ENCODE measurements around the gene MAP3K5.

MAP3K5 gene

GRCh38 chr6:136539967-136540652, 252.2 kb downstream of the MAP3K5 start:
- ChIA-PET POLR2A (ENCODE audit: low non-redundant PET) (interaction anchor here (0.6 kb wide), 1 partner anchor 1269 kb away, joined by 3 read pairs; no protein-coding TSS in a partner anchor), CTCF (interaction anchor here (0.5 kb wide), 1 partner anchor 554 kb away, joined by 3 read pairs; no protein-coding TSS in a partner anchor)
- no peak overlapping the region for H3K27ac ChIP-seq
- TF ChIP-seq CTCF (conservative IDR thresholded peaks at IDR 0.05; ENCODE audit: low read depth): no peak
- no peak for DNase-seq (ENCODE audit: low spot score)

GRCh38 chr6:136538836-136539235, 253.4 kb downstream of the MAP3K5 start:
- CTCF ChIA-PET: no interaction called here
- TF ChIP-seq CTCF (conservative IDR thresholded peaks at IDR 0.05; ENCODE audit: low read depth): no peak

GRCh38 chr6:136535880-136536650, 256.2 kb downstream of the MAP3K5 start:
- no peak for TF ChIP-seq CTCF (conservative IDR thresholded peaks at IDR 0.05; ENCODE audit: low read depth)
- no peak overlapping the region for H3K27ac ChIP-seq
- CTCF ChIA-PET: interaction anchor here (0.6 to 1.1 kb wide), 2 partner anchors 15 to 112 kb away, joined by 3 read pairs; no protein-coding TSS in a partner anchor
- POLR2A ChIA-PET (ENCODE audit: low non-redundant PET): interaction anchor here (0.8 kb wide), 1 partner anchor 246 kb away, joined by 6 read pairs; the partner anchor contains the start of gene BCLAF1
- DNase-seq (ENCODE audit: low spot score): no peak

More at GRCh38 chr6:136538836-136539235, 253.4 kb downstream of the MAP3K5 start:
- H3K27ac ChIP-seq: no peak overlapping the region
- POLR2A ChIA-PET (ENCODE audit: low non-redundant PET): interaction anchor here (0.7 kb wide), 1 partner anchor 161 kb away, joined by 11 read pairs; no protein-coding TSS in a partner anchor
- no peak for DNase-seq (ENCODE audit: low spot score)

GRCh38 chr6:136535017-136535765, 257.1 kb downstream of the MAP3K5 start:
- POLR2A ChIA-PET (ENCODE audit: low non-redundant PET): no interaction called here
- TF ChIP-seq CTCF (conservative IDR thresholded peaks at IDR 0.05; ENCODE audit: low read depth): no peak
- H3K27ac ChIP-seq: no peak overlapping the region
- CTCF ChIA-PET: interaction anchor here (0.7 to 1.1 kb wide), 2 partner anchors 15 to 227 kb away, joined by 3 read pairs; no protein-coding TSS in a partner anchor
- DNase-seq (ENCODE audit: low spot score): no peak

GRCh38 chr6:136534268-136534667, 258.0 kb downstream of the MAP3K5 start:
- TF ChIP-seq CTCF (conservative IDR thresholded peaks at IDR 0.05; ENCODE audit: low read depth): no peak
- no peak overlapping the region for H3K27ac ChIP-seq
- ChIA-PET CTCF (interaction anchor here (0.6 to 0.7 kb wide), 2 partner anchors 45 to 227 kb away, joined by 3 read pairs; no protein-coding TSS in a partner anchor), POLR2A (ENCODE audit: low non-redundant PET) (no interaction called here)
- no peak for DNase-seq (ENCODE audit: low spot score)

GRCh38 chr6:136533487-136533886, 258.8 kb downstream of the MAP3K5 start:
- POLR2A ChIA-PET (ENCODE audit: low non-redundant PET): no interaction called here
- CTCF ChIA-PET: no interaction called here
- no peak overlapping the region for H3K27ac ChIP-seq
- DNase-seq (ENCODE audit: low spot score): no peak
- TF ChIP-seq CTCF (conservative IDR thresholded peaks at IDR 0.05; ENCODE audit: low read depth): no peak
